ENCODE data around the gene TMEM222. TPM values are rescaled to one million over a fixed set of nuclear protein-coding genes. Genes with fewer than 3 reads are reported as not detected.

The TMEM222 gene
- total RNA-seq, 1 experiment from 2014 or later: 57.4 TPM

- CTCF ChIA-PET: interaction anchor here (0.6 kb wide), 2 partner anchors 69 to 263 kb away, joined by 3 to 5 read pairs; no protein-coding TSS in a partner anchor
- Histone ChIP-seq H3K27me3 (ENCODE audit: low read length) (no peaks in the 10 kb centered on the region), H3K27ac (ENCODE audit: low read length) (no peak overlapping the region), H3K4me3 (ENCODE audit: low read length) (no peak overlapping the region), H3K9me3 (ENCODE audit: low read length) (no peaks in the 10 kb centered on the region), H3F3A (ENCODE audit: low read length, unreplicated experiment) (no peaks in the 10 kb centered on the region), H3K9ac (ENCODE audit: low read length) (no peak overlapping the region), H3K4me1 (ENCODE audit: insufficient read depth, low read length) (no peaks in the 10 kb centered on the region), H3K9me2 (replicated peaks; ENCODE audit: low read length) (no peaks in the 10 kb centered on the region), H2AFZ (ENCODE audit: low read length) (no peak overlapping the region), H3K36me3 (ENCODE audit: low read depth, low read length) (no peaks in the 10 kb centered on the region), H3K79me2 (ENCODE audit: low read length) (no peaks in the 10 kb centered on the region), H3K4me2 (ENCODE audit: low read length) (no peak overlapping the region), H4K20me1 (ENCODE audit: low read length) (no peaks in the 10 kb centered on the region)
- intact Hi-C loops (cut with micrococcal nuclease): loop anchor here (10.0 kb wide), 1 partner anchor 297 kb away; the partner anchor contains the start of gene AHDC1
- POLR2A ChIA-PET (ENCODE audit: unreplicated experiment): no interaction called here
- ATAC-seq (no peak), DNase-seq (no peak)
- TF ChIP-seq EZH2phosphoT487 (IDR thresholded peaks at IDR 0.05; ENCODE audit: borderline replicate concordance, low read length): no peak
- TF ChIP-seq EZH2 (IDR thresholded peaks at IDR 0.05; ENCODE audit: low read length, unreplicated experiment): no peak
- TF ChIP-seq, protein P1, sequence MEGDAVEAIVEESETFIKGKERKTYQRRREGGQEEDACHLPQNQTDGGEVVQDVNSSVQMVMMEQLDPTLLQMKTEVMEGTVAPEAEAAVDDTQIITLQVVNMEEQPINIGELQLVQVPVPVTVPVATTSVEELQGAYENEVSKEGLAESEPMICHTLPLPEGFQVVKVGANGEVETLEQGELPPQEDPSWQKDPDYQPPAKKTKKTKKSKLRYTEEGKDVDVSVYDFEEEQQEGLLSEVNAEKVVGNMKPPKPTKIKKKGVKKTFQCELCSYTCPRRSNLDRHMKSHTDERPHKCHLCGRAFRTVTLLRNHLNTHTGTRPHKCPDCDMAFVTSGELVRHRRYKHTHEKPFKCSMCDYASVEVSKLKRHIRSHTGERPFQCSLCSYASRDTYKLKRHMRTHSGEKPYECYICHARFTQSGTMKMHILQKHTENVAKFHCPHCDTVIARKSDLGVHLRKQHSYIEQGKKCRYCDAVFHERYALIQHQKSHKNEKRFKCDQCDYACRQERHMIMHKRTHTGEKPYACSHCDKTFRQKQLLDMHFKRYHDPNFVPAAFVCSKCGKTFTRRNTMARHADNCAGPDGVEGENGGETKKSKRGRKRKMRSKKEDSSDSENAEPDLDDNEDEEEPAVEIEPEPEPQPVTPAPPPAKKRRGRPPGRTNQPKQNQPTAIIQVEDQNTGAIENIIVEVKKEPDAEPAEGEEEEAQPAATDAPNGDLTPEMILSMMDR (conservative IDR thresholded peaks at IDR 0.05; ENCODE audit: low read depth, low read length): no peak
- no TSS peak for BruUV-seq (replicated peaks)
These were observed 13.9 kb upstream of the TMEM222 start for GRCh38 chr1:27307874-27308598.

DNA sequence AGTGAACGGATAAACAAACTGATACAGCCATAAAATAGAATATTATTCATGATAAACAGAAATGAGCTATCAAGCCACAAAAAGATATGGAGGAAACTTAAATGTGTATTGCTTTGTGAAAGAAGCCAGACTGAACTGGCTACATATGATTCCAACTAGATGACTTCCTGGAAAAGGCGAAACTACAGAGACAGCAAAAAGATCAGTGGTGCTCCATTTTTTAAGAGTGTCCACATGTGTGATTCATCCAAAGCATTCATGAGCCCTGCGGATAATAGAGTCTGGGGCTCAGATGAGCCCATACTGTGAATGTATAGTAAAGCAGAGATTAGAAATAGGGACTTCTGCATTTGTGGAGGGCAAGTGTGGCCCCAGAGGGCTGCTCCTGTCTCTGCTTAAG lies 7.8 kb upstream of the TMEM222 start:
- H3K27ac ChIP-seq (ENCODE audit: low read length): no peak overlapping the region
- H3F3A ChIP-seq (ENCODE audit: low read length, unreplicated experiment): no peaks in the 10 kb centered on the region
- no TSS peak for BruUV-seq (replicated peaks)
- H3K4me3 ChIP-seq (ENCODE audit: low read length): no peak overlapping the region
- no peaks in the 10 kb centered on the region for H3K79me2 ChIP-seq (ENCODE audit: low read length)
- H3K9me3 ChIP-seq (ENCODE audit: low read length): no peaks in the 10 kb centered on the region
- no peaks in the 10 kb centered on the region for H3K4me1 ChIP-seq (ENCODE audit: insufficient read depth, low read length)
- H2AFZ ChIP-seq (ENCODE audit: low read length): no peak overlapping the region
- H3K9me2 ChIP-seq (replicated peaks; ENCODE audit: low read length): no peaks in the 10 kb centered on the region
- ChIA-PET POLR2A (ENCODE audit: unreplicated experiment) (no interaction called here), CTCF (no interaction called here)
- TF ChIP-seq EZH2phosphoT487 (IDR thresholded peaks at IDR 0.05; ENCODE audit: borderline replicate concordance, low read length): no peak
- no peaks in the 10 kb centered on the region for H3K36me3 ChIP-seq (ENCODE audit: low read depth, low read length)
- no peaks in the 10 kb centered on the region for H3K27me3 ChIP-seq (ENCODE audit: low read length)
- no peak overlapping the region for H3K4me2 ChIP-seq (ENCODE audit: low read length)
- intact Hi-C loops (cut with micrococcal nuclease): no loop called here
- DNase-seq (no peak), ATAC-seq (no peak)
- H3K9ac ChIP-seq (ENCODE audit: low read length): no peak overlapping the region
- no peaks in the 10 kb centered on the region for H4K20me1 ChIP-seq (ENCODE audit: low read length)

DNA sequence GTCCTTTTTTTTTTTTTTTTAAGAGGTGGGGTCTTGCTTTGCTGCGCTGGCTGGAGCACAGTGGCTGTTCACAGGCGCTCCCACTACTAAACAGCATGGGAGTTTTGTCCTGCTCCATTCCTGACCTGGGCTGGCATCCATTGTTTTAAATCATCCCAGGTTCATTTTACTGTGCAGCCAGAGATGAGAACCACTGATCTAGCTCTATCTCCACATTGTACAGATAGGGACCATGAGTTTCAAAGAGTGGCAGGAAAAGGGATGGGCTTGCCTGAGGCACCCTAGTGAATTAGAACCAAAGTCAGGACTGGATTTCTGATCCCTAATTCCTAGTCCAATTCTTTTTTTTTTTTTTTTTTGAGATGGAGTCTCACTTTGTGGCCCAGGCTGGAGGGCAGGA lies 7.2 kb upstream of the TMEM222 start:
- no peaks in the 10 kb centered on the region for H3F3A ChIP-seq (ENCODE audit: low read length, unreplicated experiment)
- no peak overlapping the region for H3K4me2 ChIP-seq (ENCODE audit: low read length)
- H3K9me2 ChIP-seq (replicated peaks; ENCODE audit: low read length): no peaks in the 10 kb centered on the region
- no peaks in the 10 kb centered on the region for H3K9me3 ChIP-seq (ENCODE audit: low read length)
- H3K36me3 ChIP-seq (ENCODE audit: low read depth, low read length): no peaks in the 10 kb centered on the region
- TF ChIP-seq EZH2phosphoT487 (IDR thresholded peaks at IDR 0.05; ENCODE audit: borderline replicate concordance, low read length): no peak
- TF ChIP-seq EZH2 (IDR thresholded peaks at IDR 0.05; ENCODE audit: low read length, unreplicated experiment): no peak
- TF ChIP-seq, protein P1 (conservative IDR thresholded peaks at IDR 0.05; ENCODE audit: low read depth, low read length): no peak
- CTCF ChIA-PET: no interaction called here
- DNase-seq (no peak), ATAC-seq (no peak)
- intact Hi-C loops (cut with micrococcal nuclease): no loop called here
- no TSS peak for BruUV-seq (replicated peaks)
- no peaks in the 10 kb centered on the region for H4K20me1 ChIP-seq (ENCODE audit: low read length)
- H3K4me1 ChIP-seq (ENCODE audit: insufficient read depth, low read length): no peaks in the 10 kb centered on the region
- no peak overlapping the region for H3K9ac ChIP-seq (ENCODE audit: low read length)
- H3K27me3 ChIP-seq (ENCODE audit: low read length): no peaks in the 10 kb centered on the region
- H3K27ac ChIP-seq (ENCODE audit: low read length): no peak overlapping the region
- H2AFZ ChIP-seq (ENCODE audit: low read length): no peak overlapping the region
- no peaks in the 10 kb centered on the region for H3K79me2 ChIP-seq (ENCODE audit: low read length)
- H3K4me3 ChIP-seq (ENCODE audit: low read length): no peak overlapping the region
- POLR2A ChIA-PET (ENCODE audit: unreplicated experiment): no interaction called here

All from PC-3 (cell line).